Neural cell (in vitro differentiated cells): ENCODE measurements around the gene KCNIP2. TPM values are rescaled to one million over a fixed set of nuclear protein-coding genes. Genes with fewer than 3 reads are reported as not detected.

Source experiments
- H2AFZ ChIP-seq: fragments of 200-600, 300-800 bp; sonication (generic), shearing (Covaris generic); 2 replicates; pipeline ENCODE4 v1.6.0; 2014; ENCODE audit warnings: low read depth, mild to moderate bottlenecking, antibody characterized with exemption, low read length, moderate library complexity
- H3F3A ChIP-seq: fragments of 200-600 bp; shearing (Covaris generic); 2 replicates; pipeline ENCODE4 v1.6.1; 2016; ENCODE audit warnings: mild to moderate bottlenecking, moderate library complexity, mixed read lengths, antibody characterized with exemption, low read length; ENCODE audit not compliant: insufficient read depth, poor library complexity, severe bottlenecking
- H3K27ac ChIP-seq: fragments of 200-600, 300-800 bp; sonication (generic), shearing (Covaris generic); 2 replicates; pipeline ENCODE4 v1.5.1; 2014; ENCODE audit warnings: mild to moderate bottlenecking, low read length, moderate library complexity
- H3K27me3 ChIP-seq: fragments of 300-800, 200-600 bp; sonication (generic), shearing (Covaris generic); 2 replicates; pipeline ENCODE4 v1.6.0; 2014; ENCODE audit warnings: mild to moderate bottlenecking, low read depth, low read length, moderate library complexity; ENCODE audit not compliant: insufficient read depth
- H3K36me3 ChIP-seq: fragments of 300-800, 200-600 bp; sonication (generic), shearing (Covaris generic); 2 replicates; pipeline ENCODE4 v1.5.1; 2014; ENCODE audit warnings: mild to moderate bottlenecking, antibody characterized with exemption, low read length, moderate library complexity; ENCODE audit not compliant: insufficient read depth
- H3K4me2 ChIP-seq: fragments of 300-800, 200-600 bp; sonication (generic), shearing (Covaris generic); 2 replicates; pipeline ENCODE4 v1.6.0; 2014; ENCODE audit warnings: mild to moderate bottlenecking, low read length
- H3K4me3 ChIP-seq: fragments of 300-800, 200-600 bp; sonication (generic), shearing (Covaris generic); 2 replicates; pipeline ENCODE4 v1.5.1; 2014; ENCODE audit warnings: mild to moderate bottlenecking, low read length, moderate library complexity
- H3K79me2 ChIP-seq: fragments of 200-600 bp; shearing (Covaris generic); replicated peaks from 2 replicates; pipeline ENCODE4 v1.6.0; 2014; ENCODE audit warnings: mild to moderate bottlenecking, low read length, moderate library complexity; ENCODE audit not compliant: insufficient read depth
- H3K9ac ChIP-seq: fragments of 300-800, 200-600 bp; sonication (generic), shearing (Covaris generic); 2 replicates; pipeline ENCODE4 v1.6.1; 2016; ENCODE audit warnings: mild to moderate bottlenecking, low read length, mixed read lengths
- H3K9me2 ChIP-seq: fragments of 200-600 bp; shearing (Covaris generic); 2 replicates; pipeline ENCODE4 v1.6.1; 2016; ENCODE audit warnings: mild to moderate bottlenecking, low read length, mixed read lengths; ENCODE audit not compliant: insufficient read depth
- H3K9me3 ChIP-seq: fragments of 200-600, 300-800 bp; sonication (generic), shearing (Covaris generic); 2 replicates; pipeline ENCODE4 v1.6.1; 2016; ENCODE audit warnings: mild to moderate bottlenecking, mixed run types, low read length, moderate library complexity, mixed read lengths
- H4K20me1 ChIP-seq: fragments of 200-600 bp; shearing (Covaris generic); 2 replicates; pipeline ENCODE4 v1.6.1; 2016; ENCODE audit warnings: mild to moderate bottlenecking, mixed run types; ENCODE audit not compliant: insufficient read depth
- EP300 ChIP-seq: fragments of 450-650 bp; conservative IDR thresholded peaks from 2 replicates; pipeline ENCODE4 v1.6.1; 2014; ENCODE audit warnings: antibody characterized with exemption, mild to moderate bottlenecking, moderate library complexity; ENCODE audit not compliant: poor library complexity, severe bottlenecking
- EZH2 ChIP-seq: fragments of 200-600, 300-800 bp; shearing (Covaris generic), sonication (generic); IDR thresholded peaks from 2 replicates; pipeline ENCODE4 v1.6.1; 2014; ENCODE audit warnings: antibody characterized with exemption, low read length, borderline replicate concordance, mild to moderate bottlenecking; ENCODE audit not compliant: insufficient read depth, poor library complexity, severe bottlenecking
- MXI1 ChIP-seq: fragments of 450-650 bp; conservative IDR thresholded peaks from 2 replicates; pipeline ENCODE4 v1.6.1; 2014; ENCODE audit warnings: antibody characterized with exemption, mild to moderate bottlenecking; ENCODE audit not compliant: poor library complexity, severe bottlenecking
- POLR2AphosphoS5 ChIP-seq: IDR thresholded peaks from 2 replicates; pipeline ENCODE4 v1.6.1; 2012
- RAD21 ChIP-seq: fragments of 450-650 bp; conservative IDR thresholded peaks from 2 replicates; pipeline ENCODE4 v1.6.1; 2014; ENCODE audit warnings: antibody characterized with exemption, mild to moderate bottlenecking, moderate library complexity
- SMC3 ChIP-seq: fragments of 450-650 bp; conservative IDR thresholded peaks from 2 replicates; pipeline ENCODE4 v1.6.1; 2014; ENCODE audit warnings: antibody characterized with exemption, mild to moderate bottlenecking, moderate library complexity; ENCODE audit not compliant: poor library complexity
- TAF1 ChIP-seq: IDR thresholded peaks from 2 replicates; pipeline ENCODE4 v1.6.1; 2012; ENCODE audit warnings: low read depth
- polyA plus RNA-seq: library from polyadenylated mRNA; depleted of rRNA; stranded (reverse); fragments of >200 nt; gene quantifications from 2 replicates; pipeline ENCODE4 v1.2.3, GENCODE V29; 2014
- TF ChIP-seq, protein P1 (sequence below): fragments of 450-650 bp; IDR thresholded peaks from 2 replicates; pipeline ENCODE4 v1.5.1; 2014; ENCODE audit warnings: antibody characterized with exemption, mild to moderate bottlenecking, moderate library complexity; ENCODE audit not compliant: poor library complexity, severe bottlenecking
- TF ChIP-seq, protein P2 (sequence below): IDR thresholded peaks from 2 replicates; pipeline ENCODE4 v1.6.1; 2012; ENCODE audit warnings: borderline replicate concordance

The KCNIP2 gene
- polyA plus RNA-seq, 1 donor from 2014 or later = 10.0 TPM

GRCh38 chr10:101816913-101817336 is 26.7 kb downstream of the KCNIP2 start:
- Histone ChIP-seq H3K4me2 (peak overlapping the region; percentile 43), H3K9ac (peak overlapping the region; percentile 97), H3K27ac (peak overlapping the region; percentile 97), H3F3A (peaks cover 5% of the 10 kb centered on the region), H4K20me1 (peaks cover 61% of the 10 kb centered on the region), H3K4me3 (peak overlapping the region; percentile 99), H2AFZ (no peak overlapping the region), H3K9me2 (no peaks in the 10 kb centered on the region), H3K79me2 (peaks cover 65% of the 10 kb centered on the region), H3K27me3 (no peaks in the 10 kb centered on the region), H3K9me3 (no peaks in the 10 kb centered on the region), H3K36me3 (no peaks in the 10 kb centered on the region)
- TF ChIP-seq MXI1 = no peak
- TF ChIP-seq EP300 = no peak
- TF ChIP-seq, protein P1, sequence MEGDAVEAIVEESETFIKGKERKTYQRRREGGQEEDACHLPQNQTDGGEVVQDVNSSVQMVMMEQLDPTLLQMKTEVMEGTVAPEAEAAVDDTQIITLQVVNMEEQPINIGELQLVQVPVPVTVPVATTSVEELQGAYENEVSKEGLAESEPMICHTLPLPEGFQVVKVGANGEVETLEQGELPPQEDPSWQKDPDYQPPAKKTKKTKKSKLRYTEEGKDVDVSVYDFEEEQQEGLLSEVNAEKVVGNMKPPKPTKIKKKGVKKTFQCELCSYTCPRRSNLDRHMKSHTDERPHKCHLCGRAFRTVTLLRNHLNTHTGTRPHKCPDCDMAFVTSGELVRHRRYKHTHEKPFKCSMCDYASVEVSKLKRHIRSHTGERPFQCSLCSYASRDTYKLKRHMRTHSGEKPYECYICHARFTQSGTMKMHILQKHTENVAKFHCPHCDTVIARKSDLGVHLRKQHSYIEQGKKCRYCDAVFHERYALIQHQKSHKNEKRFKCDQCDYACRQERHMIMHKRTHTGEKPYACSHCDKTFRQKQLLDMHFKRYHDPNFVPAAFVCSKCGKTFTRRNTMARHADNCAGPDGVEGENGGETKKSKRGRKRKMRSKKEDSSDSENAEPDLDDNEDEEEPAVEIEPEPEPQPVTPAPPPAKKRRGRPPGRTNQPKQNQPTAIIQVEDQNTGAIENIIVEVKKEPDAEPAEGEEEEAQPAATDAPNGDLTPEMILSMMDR = no peak
- no peak for TF ChIP-seq RAD21
- TF ChIP-seq POLR2AphosphoS5 = no peak
- no peak for TF ChIP-seq TAF1
- TF ChIP-seq, protein P2, sequence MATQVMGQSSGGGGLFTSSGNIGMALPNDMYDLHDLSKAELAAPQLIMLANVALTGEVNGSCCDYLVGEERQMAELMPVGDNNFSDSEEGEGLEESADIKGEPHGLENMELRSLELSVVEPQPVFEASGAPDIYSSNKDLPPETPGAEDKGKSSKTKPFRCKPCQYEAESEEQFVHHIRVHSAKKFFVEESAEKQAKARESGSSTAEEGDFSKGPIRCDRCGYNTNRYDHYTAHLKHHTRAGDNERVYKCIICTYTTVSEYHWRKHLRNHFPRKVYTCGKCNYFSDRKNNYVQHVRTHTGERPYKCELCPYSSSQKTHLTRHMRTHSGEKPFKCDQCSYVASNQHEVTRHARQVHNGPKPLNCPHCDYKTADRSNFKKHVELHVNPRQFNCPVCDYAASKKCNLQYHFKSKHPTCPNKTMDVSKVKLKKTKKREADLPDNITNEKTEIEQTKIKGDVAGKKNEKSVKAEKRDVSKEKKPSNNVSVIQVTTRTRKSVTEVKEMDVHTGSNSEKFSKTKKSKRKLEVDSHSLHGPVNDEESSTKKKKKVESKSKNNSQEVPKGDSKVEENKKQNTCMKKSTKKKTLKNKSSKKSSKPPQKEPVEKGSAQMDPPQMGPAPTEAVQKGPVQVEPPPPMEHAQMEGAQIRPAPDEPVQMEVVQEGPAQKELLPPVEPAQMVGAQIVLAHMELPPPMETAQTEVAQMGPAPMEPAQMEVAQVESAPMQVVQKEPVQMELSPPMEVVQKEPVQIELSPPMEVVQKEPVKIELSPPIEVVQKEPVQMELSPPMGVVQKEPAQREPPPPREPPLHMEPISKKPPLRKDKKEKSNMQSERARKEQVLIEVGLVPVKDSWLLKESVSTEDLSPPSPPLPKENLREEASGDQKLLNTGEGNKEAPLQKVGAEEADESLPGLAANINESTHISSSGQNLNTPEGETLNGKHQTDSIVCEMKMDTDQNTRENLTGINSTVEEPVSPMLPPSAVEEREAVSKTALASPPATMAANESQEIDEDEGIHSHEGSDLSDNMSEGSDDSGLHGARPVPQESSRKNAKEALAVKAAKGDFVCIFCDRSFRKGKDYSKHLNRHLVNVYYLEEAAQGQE = no peak
- no peak for TF ChIP-seq SMC3

DNA sequence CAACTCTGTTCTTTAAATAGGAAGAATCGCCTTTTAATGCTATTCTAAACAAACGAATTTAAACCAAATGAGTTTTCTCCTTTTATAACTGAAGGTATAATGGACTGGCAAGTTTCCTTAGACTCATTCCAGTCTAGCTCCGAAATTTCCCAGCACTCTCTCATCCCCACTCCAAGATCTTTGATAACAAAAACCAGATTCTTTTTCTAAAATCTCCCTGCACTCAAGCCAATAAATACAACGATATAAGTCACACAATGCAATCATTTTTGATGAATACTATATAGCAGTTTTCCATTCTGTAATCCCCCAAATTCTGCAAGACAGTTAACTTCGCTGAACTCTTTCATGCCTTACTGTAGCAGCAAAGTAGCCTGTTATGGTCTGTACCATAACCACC is 27.2 kb downstream of the KCNIP2 start:
- H3F3A ChIP-seq = peaks cover 5% of the 10 kb centered on the region
- H3K9me2 ChIP-seq = no peaks in the 10 kb centered on the region
- peak overlapping the region; percentile 43 for H3K4me2 ChIP-seq
- TF ChIP-seq MXI1 (no peak), SMC3 (no peak), EP300 (no peak), RAD21 (no peak), POLR2AphosphoS5 (no peak), EZH2 (no peak)
- TF ChIP-seq, protein P2 = no peak
- no peaks in the 10 kb centered on the region for H3K9me3 ChIP-seq
- no peak overlapping the region for H2AFZ ChIP-seq
- H3K9ac ChIP-seq = peak overlapping the region; percentile 97
- H3K79me2 ChIP-seq = peaks cover 70% of the 10 kb centered on the region
- H3K36me3 ChIP-seq = no peaks in the 10 kb centered on the region
- H4K20me1 ChIP-seq = peaks cover 66% of the 10 kb centered on the region
- H3K27me3 ChIP-seq = no peaks in the 10 kb centered on the region
- H3K4me3 ChIP-seq = peak overlapping the region; percentile 99
- no peak overlapping the region for H3K27ac ChIP-seq
